ENCODE measurements around the gene TRPM3.
"Not testable (repeated sequence)": the region's sequence is repeated elsewhere in the genome, so short reads cannot be mapped to it uniquely, and the experiment has no call there.

TRPM3 gene

DNA sequence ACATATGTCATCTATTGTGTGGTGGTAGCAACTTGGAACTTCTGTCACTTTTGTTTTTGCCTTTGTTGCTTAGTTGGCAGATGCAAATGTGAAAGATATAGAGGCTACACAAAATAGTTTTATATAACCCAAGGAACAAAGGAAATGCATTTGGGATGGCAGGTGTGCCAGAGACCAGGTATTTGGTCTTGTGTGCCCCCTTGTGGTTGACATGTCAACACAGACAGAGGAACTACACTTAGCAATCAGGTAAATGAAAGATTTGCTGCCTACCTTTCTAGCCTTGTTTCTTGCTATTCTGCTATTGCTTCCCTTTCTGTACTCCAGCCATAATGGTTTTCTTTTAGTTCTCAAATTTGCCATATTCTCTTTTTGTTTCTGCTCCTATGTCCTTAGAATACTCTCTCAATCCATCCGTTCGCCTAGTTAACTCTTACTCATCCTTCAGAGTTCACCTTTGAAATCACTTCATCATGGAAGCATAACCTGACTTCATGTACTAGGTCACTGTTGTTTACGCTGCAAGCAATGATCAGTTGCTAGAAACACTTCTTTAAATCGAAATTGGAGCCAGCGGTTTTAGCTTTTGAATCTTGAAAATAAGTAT, 119.5 kb downstream of the TRPM3 start:
- Mint-ChIP-seq H3K36me3 (ENCODE audit: low read depth) (no peaks in the 10 kb centered on the region), H3K27ac (no peak overlapping the region)

DNA sequence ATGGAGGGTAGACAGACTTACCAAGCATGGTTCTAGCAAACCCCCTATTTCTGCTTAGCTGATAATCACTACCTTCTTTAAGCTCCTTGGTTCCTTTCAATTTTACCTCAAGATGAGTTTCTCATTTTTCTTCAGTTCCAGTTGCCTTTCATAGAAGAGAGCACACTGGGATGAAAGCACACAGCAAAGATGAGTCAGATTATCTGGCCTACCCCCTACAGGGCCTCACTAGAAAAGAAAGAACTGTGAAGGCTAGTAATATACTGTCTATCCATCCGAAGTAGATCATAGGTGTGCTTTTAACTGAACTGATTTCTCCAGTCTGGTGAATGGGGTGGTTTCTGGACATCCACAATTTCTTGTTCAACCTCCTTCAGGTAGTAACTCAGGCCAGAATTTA, 122.5 kb downstream of the TRPM3 start:
- Mint-ChIP-seq H3K27ac (no peak overlapping the region), H3K4me1 (ENCODE audit: low read depth) (no peaks in the 10 kb centered on the region), H3K27me3 (ENCODE audit: low read depth) (no peaks in the 10 kb centered on the region), H3K4me3 (no peak overlapping the region), H3K9me3 (no peaks in the 10 kb centered on the region), H3K36me3 (ENCODE audit: low read depth) (no peaks in the 10 kb centered on the region)

More for the DNA sequence above, 119.5 kb downstream of the TRPM3 start:
- Mint-ChIP-seq H3K4me1 (ENCODE audit: low read depth) (no peaks in the 10 kb centered on the region), H3K4me3 (no peak overlapping the region), H3K27me3 (ENCODE audit: low read depth) (no peaks in the 10 kb centered on the region), H3K9me3 (peaks cover 14% of the 10 kb centered on the region)

DNA sequence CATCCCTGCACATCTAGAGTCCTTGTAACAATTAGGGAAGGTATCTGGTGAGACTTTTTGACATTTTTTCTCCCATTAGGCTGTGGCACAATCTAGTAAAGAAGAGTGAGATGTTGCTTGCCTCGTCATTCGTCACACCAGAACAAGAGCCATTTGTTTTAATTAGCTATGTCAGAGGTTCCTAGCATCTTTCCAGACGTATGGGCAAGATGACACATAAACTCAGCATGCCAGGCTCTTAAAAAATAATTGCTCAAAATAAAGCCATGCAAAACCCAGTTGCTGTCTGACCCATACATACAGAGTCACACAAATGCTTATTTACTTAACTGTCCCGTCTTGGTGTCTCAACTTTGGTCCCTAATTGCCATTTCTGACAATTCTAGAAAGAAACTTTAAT, 125.9 kb downstream of the TRPM3 start:
- Mint-ChIP-seq H3K27me3 (ENCODE audit: low read depth) (no peaks in the 10 kb centered on the region), H3K4me3 (no peak overlapping the region)

DNA sequence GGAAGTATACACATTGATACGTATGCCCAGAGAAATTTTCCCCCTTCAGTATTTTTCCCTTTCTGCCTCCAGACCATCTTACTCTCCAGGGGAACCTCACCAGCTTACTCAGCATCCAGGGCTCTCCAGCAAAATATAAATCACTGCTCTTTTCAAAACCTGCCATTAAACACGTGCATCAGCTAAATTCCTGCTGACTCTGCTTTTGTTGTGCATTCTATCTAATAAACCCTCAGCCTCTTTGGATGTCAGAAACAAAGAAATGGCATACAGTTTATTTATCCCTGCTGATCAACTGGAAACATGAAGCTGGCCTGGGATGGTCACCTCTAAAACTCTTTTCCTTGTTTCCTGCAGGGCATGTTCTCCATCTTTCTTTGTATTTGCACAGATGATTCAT, 126.8 kb downstream of the TRPM3 start:
- Mint-ChIP-seq H3K36me3 (ENCODE audit: low read depth) (no peaks in the 10 kb centered on the region), H3K27me3 (ENCODE audit: low read depth) (no peaks in the 10 kb centered on the region), H3K9me3 (no peaks in the 10 kb centered on the region), H3K27ac (no peak overlapping the region), H3K4me3 (no peak overlapping the region), H3K4me1 (ENCODE audit: low read depth) (no peaks in the 10 kb centered on the region)

More for the DNA sequence above, 125.9 kb downstream of the TRPM3 start:
- Mint-ChIP-seq H3K36me3 (ENCODE audit: low read depth) (no peaks in the 10 kb centered on the region), H3K4me1 (ENCODE audit: low read depth) (no peaks in the 10 kb centered on the region), H3K9me3 (no peaks in the 10 kb centered on the region), H3K27ac (no peak overlapping the region)

DNA sequence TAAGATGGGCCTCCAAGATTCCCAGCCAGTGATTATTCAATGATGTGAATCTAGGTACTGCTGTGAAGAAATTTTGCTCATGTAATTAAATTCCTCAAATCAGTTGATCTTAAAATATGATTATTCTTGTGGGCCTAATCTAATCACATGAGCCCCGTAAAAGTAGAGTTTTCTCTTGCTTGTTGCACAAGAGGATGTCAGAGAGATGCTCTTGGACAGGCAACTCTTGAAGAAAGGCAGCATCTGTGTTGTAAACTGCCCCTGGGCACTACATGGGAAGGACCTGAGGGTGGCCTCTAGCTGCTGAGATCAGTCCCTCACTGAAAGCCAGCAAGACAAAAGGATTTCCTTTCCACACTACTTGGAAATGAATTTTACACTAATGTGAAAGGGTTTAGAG, 132.9 kb downstream of the TRPM3 start:
- Mint-ChIP-seq H3K4me3 (no peak overlapping the region), H3K36me3 (ENCODE audit: low read depth) (no peaks in the 10 kb centered on the region), H3K27me3 (ENCODE audit: low read depth) (no peaks in the 10 kb centered on the region), H3K4me1 (ENCODE audit: low read depth) (no peaks in the 10 kb centered on the region), H3K27ac (no peak overlapping the region), H3K9me3 (peaks cover 3% of the 10 kb centered on the region)

DNA sequence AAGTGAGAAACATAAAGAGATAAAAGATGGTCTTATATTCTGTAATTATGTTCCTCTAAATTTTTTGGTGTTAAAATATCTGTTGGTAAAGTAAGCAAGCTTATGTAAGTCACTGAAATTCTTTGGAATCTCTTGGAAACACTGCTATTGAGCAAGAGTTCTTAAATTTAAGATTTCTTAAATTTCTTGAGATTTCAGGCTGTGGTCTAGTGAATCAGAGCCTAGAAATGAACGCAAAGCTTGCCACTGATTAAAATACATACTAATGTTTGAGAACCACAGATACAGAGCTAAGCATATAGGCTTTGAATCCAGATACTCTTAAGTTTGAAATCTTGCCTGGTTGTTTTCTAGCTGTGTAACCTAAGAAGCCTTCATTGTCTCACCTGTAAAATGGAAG, 133.4 kb downstream of the TRPM3 start:
- Mint-ChIP-seq H3K4me1 (ENCODE audit: low read depth) (no peaks in the 10 kb centered on the region), H3K4me3 (no peak overlapping the region), H3K9me3 (peaks cover 9% of the 10 kb centered on the region), H3K27ac (no peak overlapping the region), H3K36me3 (ENCODE audit: low read depth) (no peaks in the 10 kb centered on the region), H3K27me3 (ENCODE audit: low read depth) (no peaks in the 10 kb centered on the region)

DNA sequence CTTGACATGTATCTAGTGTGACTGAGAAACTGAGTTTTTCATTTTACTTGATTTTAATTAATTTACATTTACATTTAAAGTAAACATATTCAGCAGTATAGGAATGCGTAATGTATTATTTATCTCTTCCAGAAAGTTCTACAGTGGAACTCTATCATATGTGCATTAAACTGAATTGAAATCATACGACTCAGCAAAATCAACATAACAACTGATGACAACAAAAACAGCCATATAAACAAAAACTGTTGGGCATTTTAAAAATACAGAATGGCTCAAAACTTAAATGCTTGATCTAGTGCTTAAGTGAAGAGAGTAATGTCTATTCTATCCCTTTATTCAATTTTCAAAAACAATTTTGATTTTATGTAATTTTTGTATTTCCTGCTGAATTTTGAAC, 134.4 kb downstream of the TRPM3 start:
- no peak overlapping the region for H3K27ac Mint-ChIP-seq
- no peaks in the 10 kb centered on the region for H3K4me1 Mint-ChIP-seq (ENCODE audit: low read depth)
- H3K4me3 Mint-ChIP-seq, result no peak overlapping the region
- no peaks in the 10 kb centered on the region for H3K36me3 Mint-ChIP-seq (ENCODE audit: low read depth)
- peaks cover 10% of the 10 kb centered on the region for H3K9me3 Mint-ChIP-seq
- H3K27me3 Mint-ChIP-seq (ENCODE audit: low read depth), result no peaks in the 10 kb centered on the region

DNA sequence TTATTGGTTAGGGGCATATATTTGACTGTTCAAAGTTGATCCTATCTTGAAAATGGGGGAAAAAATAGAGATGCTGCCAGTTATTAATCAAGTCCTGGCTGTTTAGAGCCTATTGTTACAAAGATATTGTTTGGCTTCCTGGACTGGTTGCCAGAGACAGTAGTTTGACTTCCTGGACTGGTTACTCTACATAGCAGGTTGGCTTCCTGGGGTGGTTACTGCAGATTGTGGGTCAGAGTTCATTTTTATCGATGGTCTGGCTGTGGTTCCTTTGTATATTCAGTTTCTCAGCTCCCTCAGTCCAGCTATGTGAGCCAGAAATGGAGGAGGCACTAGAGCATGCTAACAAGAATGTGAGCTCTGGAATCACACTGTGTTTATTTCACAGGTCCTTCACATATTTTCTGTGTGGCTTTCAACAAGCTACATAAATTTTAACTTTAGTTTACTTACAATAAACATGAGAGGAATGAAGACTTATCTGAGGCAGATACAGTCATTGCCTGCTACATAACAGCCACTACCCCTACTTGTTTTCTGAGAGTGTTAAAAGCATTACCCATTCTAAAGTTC, 137.6 kb downstream of the TRPM3 start:
- Mint-ChIP-seq H3K9me3 (peaks cover 10% of the 10 kb centered on the region), H3K27me3 (ENCODE audit: low read depth) (no peaks in the 10 kb centered on the region), H3K4me1 (ENCODE audit: low read depth) (no peaks in the 10 kb centered on the region), H3K36me3 (ENCODE audit: low read depth) (no peaks in the 10 kb centered on the region), H3K4me3 (no peak overlapping the region), H3K27ac (no peak overlapping the region)

DNA sequence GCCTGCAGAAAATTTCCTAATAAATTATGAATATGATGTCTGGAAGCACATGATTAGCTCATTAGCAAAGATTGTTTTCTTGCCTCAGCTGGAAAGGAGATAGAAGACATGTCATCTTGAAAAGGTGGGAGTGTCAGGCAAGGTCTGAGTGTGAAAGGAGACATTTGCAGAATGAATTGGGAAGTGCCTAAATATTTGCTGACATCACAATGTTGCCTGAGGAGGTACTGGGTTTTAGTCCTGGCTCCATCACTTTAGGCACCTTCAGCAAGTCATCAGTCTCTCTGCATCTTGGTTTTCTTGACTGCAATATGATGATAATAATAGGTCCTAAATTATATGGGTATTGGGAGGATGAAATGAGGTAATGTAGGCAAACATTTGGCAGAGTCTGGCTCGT, 140.1 kb downstream of the TRPM3 start:
- Mint-ChIP-seq H3K4me1 (ENCODE audit: low read depth) (no peaks in the 10 kb centered on the region), H3K27ac (no peak overlapping the region), H3K4me3 (no peak overlapping the region), H3K9me3 (peaks cover 10% of the 10 kb centered on the region), H3K27me3 (ENCODE audit: low read depth) (no peaks in the 10 kb centered on the region), H3K36me3 (ENCODE audit: low read depth) (no peaks in the 10 kb centered on the region)

DNA sequence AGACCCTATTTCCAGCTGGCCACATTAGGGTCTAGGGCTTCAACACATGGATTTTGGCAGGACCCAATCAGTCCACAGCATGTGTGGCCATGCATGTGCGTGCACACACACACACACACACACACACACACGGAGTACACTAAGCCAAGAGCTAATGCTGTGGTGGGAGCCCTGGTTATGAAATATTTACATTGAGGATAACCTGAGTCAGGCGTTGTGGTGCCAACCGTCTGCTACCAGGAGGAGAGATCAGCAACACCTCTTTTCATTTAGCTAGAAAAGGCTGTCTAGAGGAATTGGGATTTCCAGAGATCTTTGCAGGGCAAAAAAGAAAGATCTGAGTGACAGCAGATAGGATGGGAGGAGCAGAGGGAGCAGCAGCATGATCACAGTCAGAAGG, 141.5 kb downstream of the TRPM3 start:
- Mint-ChIP-seq H3K27ac (no peak overlapping the region), H3K9me3 (peaks cover 10% of the 10 kb centered on the region), H3K36me3 (ENCODE audit: low read depth) (no peaks in the 10 kb centered on the region), H3K27me3 (ENCODE audit: low read depth) (no peaks in the 10 kb centered on the region), H3K4me1 (ENCODE audit: low read depth) (no peaks in the 10 kb centered on the region), H3K4me3 (no peak overlapping the region)

DNA sequence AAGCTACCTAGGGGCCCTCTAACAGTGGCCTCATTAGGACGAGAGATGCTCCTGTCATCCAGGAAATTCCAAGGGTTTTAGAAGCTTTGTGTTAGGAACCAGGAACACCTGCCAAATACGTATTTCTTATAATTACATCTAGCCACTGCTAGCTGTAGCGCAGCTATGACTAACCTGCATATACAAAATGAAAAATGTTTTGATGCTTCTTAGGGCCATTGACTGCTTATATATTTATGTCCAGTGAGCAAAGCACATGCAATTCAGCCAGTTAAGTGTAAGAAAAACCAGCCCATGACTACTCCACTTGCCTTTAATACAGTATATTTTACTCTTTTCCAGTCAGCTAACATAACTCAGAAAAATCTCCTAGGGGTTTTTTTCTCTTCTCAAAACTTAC, 143.3 kb downstream of the TRPM3 start:
- no peaks in the 10 kb centered on the region for H3K36me3 Mint-ChIP-seq (ENCODE audit: low read depth)
- no peak overlapping the region for H3K4me3 Mint-ChIP-seq
- no peaks in the 10 kb centered on the region for H3K27me3 Mint-ChIP-seq (ENCODE audit: low read depth)
- H3K9me3 Mint-ChIP-seq, result peaks cover 2% of the 10 kb centered on the region
- H3K27ac Mint-ChIP-seq, result no peak overlapping the region
- H3K4me1 Mint-ChIP-seq (ENCODE audit: low read depth), result no peaks in the 10 kb centered on the region

DNA sequence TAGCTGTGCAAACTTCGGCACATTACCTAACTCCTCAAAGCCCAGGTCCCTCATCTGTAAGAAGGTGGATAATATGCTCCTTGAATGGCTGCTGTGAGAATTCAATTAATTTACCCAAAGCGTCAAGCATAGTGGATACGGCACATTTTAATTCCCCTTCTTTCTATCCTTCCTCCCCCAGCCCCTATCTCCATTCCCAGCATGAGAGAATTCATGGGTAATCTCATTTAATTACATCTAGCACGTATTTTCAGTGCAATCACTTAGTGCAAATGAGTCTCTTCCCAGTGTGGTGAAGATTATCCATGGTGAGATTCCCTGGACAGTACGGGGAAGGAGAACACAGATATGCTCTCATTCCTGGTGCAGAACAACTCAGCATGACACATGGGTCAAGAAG, 145.6 kb downstream of the TRPM3 start:
- Mint-ChIP-seq H3K4me1 (ENCODE audit: low read depth) (no peaks in the 10 kb centered on the region), H3K9me3 (no peaks in the 10 kb centered on the region), H3K27me3 (ENCODE audit: low read depth) (no peaks in the 10 kb centered on the region), H3K27ac (no peak overlapping the region), H3K36me3 (ENCODE audit: low read depth) (no peaks in the 10 kb centered on the region), H3K4me3 (no peak overlapping the region)

DNA sequence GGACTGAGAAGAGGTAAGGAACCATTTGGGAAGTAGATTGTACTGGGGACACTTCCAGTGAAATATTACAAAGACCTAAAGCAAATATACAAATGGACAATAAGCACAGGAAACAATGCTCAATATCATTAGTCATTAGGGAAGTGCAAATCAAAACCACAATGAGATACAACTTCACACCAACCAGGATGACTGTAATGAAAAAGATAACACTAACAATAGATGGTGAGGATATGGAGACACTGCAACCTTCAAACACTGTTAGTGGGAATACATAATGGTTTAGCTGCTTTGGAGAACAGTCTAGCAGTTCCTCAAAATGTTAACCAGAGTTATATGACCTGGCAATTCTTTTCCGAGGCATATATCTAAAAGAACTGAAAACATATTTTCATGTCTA, 149.7 kb downstream of the TRPM3 start:
- no peaks in the 10 kb centered on the region for H3K27me3 Mint-ChIP-seq (ENCODE audit: low read depth)
- no peak overlapping the region for H3K4me3 Mint-ChIP-seq
- H3K36me3 Mint-ChIP-seq (ENCODE audit: low read depth), result no peaks in the 10 kb centered on the region
- H3K4me1 Mint-ChIP-seq (ENCODE audit: low read depth), result no peaks in the 10 kb centered on the region
- no peak overlapping the region for H3K27ac Mint-ChIP-seq
- H3K9me3 Mint-ChIP-seq, result no peaks in the 10 kb centered on the region

DNA sequence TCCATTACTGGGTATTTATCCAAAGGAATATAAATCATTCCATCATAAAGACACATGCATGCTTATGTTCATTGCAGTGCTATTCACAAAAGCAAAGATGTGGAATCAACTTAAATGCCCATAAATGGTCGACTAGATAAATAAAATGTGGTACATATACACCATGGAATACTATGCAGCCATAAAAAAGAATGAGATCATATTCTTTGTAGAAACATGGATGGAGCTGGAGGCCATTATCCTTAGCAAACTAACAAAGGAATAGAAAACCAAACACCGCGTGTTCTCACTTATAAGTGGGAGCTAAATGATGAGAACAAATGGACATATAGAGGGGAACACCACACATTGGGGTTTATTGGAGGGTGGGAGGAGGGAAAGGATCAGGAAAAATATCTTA, 155.0 kb downstream of the TRPM3 start:
- H3K9me3 Mint-ChIP-seq; H3K27me3 Mint-ChIP-seq (ENCODE audit: low read depth); H3K27ac Mint-ChIP-seq; H3K36me3 Mint-ChIP-seq (ENCODE audit: low read depth); H3K4me3 Mint-ChIP-seq; H3K4me1 Mint-ChIP-seq (ENCODE audit: low read depth): not testable (repeated sequence)

DNA sequence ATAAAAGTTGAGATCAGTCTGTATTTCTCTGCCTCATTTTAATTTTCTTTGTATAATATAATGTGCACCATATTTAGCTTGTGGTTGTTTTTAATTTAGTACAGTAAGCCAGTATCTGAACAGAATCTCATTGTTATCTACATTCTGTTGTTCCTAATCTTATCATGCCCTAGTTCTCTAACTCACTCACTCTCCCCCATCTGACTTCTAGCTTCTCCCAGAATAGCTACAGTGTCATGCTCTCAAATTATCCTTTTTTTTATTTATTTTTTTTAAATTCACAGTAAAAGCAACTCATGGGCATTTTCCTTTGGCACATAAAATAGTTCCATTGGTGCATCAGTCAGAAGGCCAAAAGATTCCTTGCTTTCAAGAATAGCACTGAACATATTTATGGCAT, 156.6 kb downstream of the TRPM3 start:
- H3K9me3 Mint-ChIP-seq, result no peaks in the 10 kb centered on the region
- no peaks in the 10 kb centered on the region for H3K27me3 Mint-ChIP-seq (ENCODE audit: low read depth)
- H3K27ac Mint-ChIP-seq, result no peak overlapping the region

DNA sequence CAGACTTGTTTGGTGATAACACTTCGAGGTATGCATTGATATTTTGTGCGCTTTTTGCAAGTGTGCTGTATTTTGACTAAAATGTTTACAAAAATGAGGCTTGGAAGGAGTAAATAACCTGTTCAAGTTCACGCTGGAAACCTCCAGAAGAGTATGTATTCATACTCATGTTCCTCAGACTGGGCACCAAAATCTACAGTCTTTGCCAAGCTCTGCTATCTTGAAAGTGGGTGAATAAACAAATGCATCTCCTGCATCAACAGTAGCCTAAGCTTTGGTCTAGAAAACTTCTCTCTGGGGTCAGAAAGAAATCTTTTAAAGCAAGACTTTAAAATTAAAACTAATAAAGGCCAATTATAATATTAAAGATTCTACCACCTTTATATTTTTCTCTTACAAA, 157.9 kb downstream of the TRPM3 start:
- Mint-ChIP-seq H3K4me3 (no peak overlapping the region), H3K36me3 (ENCODE audit: low read depth) (no peaks in the 10 kb centered on the region), H3K27me3 (ENCODE audit: low read depth) (no peaks in the 10 kb centered on the region), H3K27ac (no peak overlapping the region), H3K9me3 (no peaks in the 10 kb centered on the region), H3K4me1 (ENCODE audit: low read depth) (no peaks in the 10 kb centered on the region)

More for the DNA sequence above, 156.6 kb downstream of the TRPM3 start:
- Mint-ChIP-seq H3K4me1 (ENCODE audit: low read depth) (no peaks in the 10 kb centered on the region), H3K36me3 (ENCODE audit: low read depth) (no peaks in the 10 kb centered on the region), H3K4me3 (no peak overlapping the region)

All from T-helper 1 cell treated with Interleukin-12 subunit alpha and Interleukin-12 subunit beta and Interleukin-4 antibody, amounts not matched to agents 30 μg/mL and 1 μg/mL, for 36 hours (primary cell).